BLaER1 (cell line): Measurements from ENCODE around the gene TP53TG5.

ENCODE experiments used
- H3K27ac ChIP-seq: shearing (Covaris generic); formaldehyde crosslinking; 2 replicates; pipeline ENCODE4 v1.8.1; 2022
- H3K27me3 ChIP-seq: shearing (Covaris generic); formaldehyde crosslinking; 2 replicates; pipeline ENCODE4 v1.8.1; 2022
- H3K36me3 ChIP-seq: shearing (Covaris generic); formaldehyde crosslinking; 2 replicates; pipeline ENCODE4 v1.8.1; 2022
- H3K4me1 ChIP-seq: shearing (Covaris generic); formaldehyde crosslinking; 2 replicates; pipeline ENCODE4 v1.8.1; 2022
- H3K4me2 ChIP-seq: shearing (Covaris generic); formaldehyde crosslinking; 2 replicates; pipeline ENCODE4 v1.8.1; 2022
- H3K4me3 ChIP-seq: shearing (Covaris generic); formaldehyde crosslinking; 2 replicates; pipeline ENCODE4 v1.8.1; 2022
- H3K9ac ChIP-seq: shearing (Covaris generic); formaldehyde crosslinking; 2 replicates; pipeline ENCODE4 v1.8.1; 2022
- H3K9me3 ChIP-seq: shearing (Covaris generic); formaldehyde crosslinking; 2 replicates; pipeline ENCODE4 v1.8.1; 2022
- H4K20me1 ChIP-seq: shearing (Covaris generic); formaldehyde crosslinking; 2 replicates; pipeline ENCODE4 v1.8.1; 2022
- Cebpa-rat ChIP-seq: shearing (Covaris generic); IDR thresholded peaks from 2 replicates; pipeline ENCODE4 v1.8.1; 2022

The TP53TG5 gene

DNA sequence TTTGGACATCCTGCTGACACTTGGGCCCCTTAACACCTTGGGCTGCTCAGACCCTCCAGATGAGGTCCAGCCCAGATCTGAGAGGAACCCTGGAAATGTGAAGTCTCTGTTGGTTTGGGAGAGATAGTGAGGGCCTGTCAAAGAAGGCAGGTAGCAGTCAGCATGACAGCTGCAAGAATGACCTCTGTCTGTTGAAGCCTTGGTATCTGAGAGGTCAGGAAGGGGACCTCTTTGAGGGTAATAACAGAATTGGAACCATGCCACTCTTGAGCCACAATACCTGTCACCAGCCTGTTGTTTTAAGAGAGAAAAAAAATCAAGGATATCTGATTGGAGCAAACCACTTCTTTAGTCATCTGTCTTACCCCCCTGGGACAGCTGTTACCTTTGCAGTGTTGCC, 11.0 kb downstream of the TP53TG5 start:
- H3K4me1 ChIP-seq: peaks cover 74% of the 10 kb centered on the region
- H3K9ac ChIP-seq: no peak overlapping the region
- peaks cover 21% of the 10 kb centered on the region for H3K36me3 ChIP-seq
- no peak for TF ChIP-seq Cebpa-rat
- H3K4me2 ChIP-seq: peak overlapping the region; percentile 93
- no peak overlapping the region; the same call in 1 of the 2 replicates for H3K27ac ChIP-seq
- H3K4me3 ChIP-seq: no peak overlapping the region
- H4K20me1 ChIP-seq: peaks cover 84% of the 10 kb centered on the region
- no peaks in the 10 kb centered on the region for H3K27me3 ChIP-seq
- no peaks in the 10 kb centered on the region for H3K9me3 ChIP-seq

DNA sequence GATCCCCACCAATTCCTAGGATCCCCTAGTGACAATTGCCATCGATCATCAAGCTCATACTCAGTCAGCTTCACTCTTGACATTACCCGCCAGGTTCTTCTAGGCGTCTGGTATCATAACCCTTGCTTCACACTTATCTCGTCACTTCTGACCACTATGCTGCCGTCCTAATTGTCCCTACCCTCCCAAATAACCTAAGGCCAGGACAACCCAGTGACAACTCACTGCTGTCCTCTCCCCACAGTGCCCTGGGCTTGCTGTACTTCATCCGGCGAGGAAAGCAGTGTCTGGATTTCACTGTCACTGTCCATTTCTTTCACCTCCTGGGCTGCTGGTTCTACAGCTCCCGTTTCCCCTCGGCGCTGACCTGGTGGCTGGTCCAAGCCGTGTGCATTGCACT, 11.5 kb downstream of the TP53TG5 start:
- H3K27me3 ChIP-seq: no peaks in the 10 kb centered on the region
- TF ChIP-seq Cebpa-rat: no peak
- peaks cover 82% of the 10 kb centered on the region for H4K20me1 ChIP-seq
- no peaks in the 10 kb centered on the region for H3K9me3 ChIP-seq
- H3K9ac ChIP-seq: no peak overlapping the region
- no peak overlapping the region for H3K4me3 ChIP-seq
- peaks cover 21% of the 10 kb centered on the region for H3K36me3 ChIP-seq
- no peak overlapping the region for H3K27ac ChIP-seq
- H3K4me1 ChIP-seq: peaks cover 79% of the 10 kb centered on the region
- peak overlapping the region; percentile 93 for H3K4me2 ChIP-seq

DNA sequence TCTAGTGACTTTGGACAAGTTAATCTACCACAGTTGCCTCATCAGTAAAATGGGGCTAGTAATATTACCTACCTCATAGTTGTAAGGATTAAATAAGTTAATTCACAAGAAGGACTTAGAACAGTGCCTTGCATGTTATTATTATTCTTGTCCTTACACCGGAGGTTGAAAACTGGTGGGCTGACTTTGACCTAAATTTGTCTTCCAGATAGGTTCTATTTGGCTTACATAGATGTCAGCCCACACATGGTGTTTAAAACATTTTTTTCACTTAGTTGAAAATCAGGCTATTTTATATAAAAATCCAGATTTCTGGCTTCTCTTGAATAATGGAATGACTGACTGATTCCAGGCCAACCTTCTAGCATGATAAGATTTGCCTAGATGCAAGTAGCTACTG, 11.9 kb downstream of the TP53TG5 start:
- TF ChIP-seq Cebpa-rat: no peak
- Histone ChIP-seq H3K27ac (no peak overlapping the region), H3K4me3 (no peak overlapping the region), H4K20me1 (peaks cover 78% of the 10 kb centered on the region), H3K9ac (no peak overlapping the region), H3K4me2 (peak overlapping the region; percentile 93; the same call in 1 of the 2 replicates), H3K9me3 (no peaks in the 10 kb centered on the region), H3K4me1 (peaks cover 83% of the 10 kb centered on the region), H3K27me3 (no peaks in the 10 kb centered on the region), H3K36me3 (peaks cover 21% of the 10 kb centered on the region)

DNA sequence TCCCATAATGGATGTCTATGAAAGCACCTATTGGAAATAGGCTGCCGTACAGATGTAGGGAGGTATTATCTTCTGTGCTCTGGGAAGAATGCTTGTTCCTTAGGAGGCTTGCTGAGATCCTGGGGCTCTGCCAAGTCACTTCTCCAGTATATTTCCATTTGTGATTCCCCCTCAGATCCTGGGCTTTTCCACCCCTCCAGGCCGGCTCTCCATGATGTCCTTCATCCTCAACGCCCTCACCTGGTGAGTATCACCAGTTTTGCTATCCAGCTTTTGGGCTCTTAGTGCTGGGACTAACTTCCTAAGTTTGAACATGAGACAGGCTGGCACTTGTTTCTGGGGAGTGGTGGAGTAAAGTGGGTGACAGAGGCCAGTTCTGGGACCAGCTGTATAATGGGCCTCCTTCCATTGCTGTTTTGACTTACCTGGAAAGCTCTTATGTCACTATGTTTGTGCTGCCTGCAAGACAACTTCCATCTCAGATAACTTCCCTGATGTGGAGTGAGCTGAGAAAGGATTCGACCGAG, 12.6 kb downstream of the TP53TG5 start:
- H3K27me3 ChIP-seq: no peaks in the 10 kb centered on the region

DNA sequence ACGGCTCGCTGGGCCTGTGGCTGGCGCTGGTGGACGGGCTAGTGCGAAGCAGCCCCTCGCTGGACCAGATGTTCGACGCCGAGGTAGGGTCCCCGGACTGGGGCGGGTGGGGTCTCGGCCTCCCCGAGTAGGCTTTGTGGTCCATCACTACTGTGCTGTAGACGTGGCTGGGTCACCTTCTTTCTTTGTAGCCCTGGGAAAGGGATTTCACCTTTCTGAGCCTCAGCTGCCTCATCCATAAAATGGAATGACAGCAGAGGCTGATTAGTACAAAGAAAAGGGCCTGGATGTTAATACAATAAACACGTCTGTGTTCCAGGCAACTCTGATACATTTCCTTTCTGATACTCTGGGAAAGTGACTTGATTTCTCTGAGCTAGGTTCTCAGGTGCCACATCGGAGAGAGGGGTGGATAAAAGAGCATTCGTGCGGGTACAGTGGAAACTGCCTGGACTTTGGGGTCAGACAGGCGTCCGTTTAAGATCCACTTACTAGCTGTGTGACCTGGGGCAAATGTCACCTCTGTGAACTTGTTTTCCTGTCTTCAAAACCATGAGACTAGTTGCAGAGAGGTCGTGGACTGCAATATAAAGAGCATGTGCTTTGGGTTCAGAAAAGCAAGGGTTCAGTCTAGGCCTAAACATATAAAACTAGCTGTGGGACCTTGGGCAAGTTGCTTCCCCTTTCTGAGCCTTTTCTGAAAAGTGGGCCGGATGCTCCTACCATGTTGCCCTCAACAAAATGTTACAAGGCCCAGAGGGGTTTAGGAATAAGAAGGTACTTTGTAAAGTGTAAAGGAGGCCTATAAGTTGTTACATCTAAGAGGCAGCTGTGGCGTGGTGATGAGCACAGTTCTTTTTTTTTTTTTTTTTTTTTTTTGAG, 14.3 kb downstream of the TP53TG5 start:
- Histone ChIP-seq H4K20me1 (peaks cover 54% of the 10 kb centered on the region), H3K9me3 (no peaks in the 10 kb centered on the region), H3K27ac (peak overlapping the region; percentile 88), H3K9ac (peak overlapping the region; percentile 89), H3K36me3 (peaks cover 21% of the 10 kb centered on the region), H3K27me3 (no peaks in the 10 kb centered on the region), H3K4me3 (peak overlapping the region; percentile 81), H3K4me1 (peaks cover 71% of the 10 kb centered on the region), H3K4me2 (peak overlapping the region; percentile 98)
- TF ChIP-seq Cebpa-rat: no peak

More for the DNA sequence above, 12.6 kb downstream of the TP53TG5 start:
- Histone ChIP-seq H3K4me2 (no peak overlapping the region), H3K27ac (no peak overlapping the region), H3K9ac (no peak overlapping the region), H4K20me1 (peaks cover 71% of the 10 kb centered on the region), H3K4me1 (peaks cover 86% of the 10 kb centered on the region), H3K9me3 (no peaks in the 10 kb centered on the region), H3K36me3 (peaks cover 21% of the 10 kb centered on the region), H3K4me3 (no peak overlapping the region)
- TF ChIP-seq Cebpa-rat: no peak

DNA sequence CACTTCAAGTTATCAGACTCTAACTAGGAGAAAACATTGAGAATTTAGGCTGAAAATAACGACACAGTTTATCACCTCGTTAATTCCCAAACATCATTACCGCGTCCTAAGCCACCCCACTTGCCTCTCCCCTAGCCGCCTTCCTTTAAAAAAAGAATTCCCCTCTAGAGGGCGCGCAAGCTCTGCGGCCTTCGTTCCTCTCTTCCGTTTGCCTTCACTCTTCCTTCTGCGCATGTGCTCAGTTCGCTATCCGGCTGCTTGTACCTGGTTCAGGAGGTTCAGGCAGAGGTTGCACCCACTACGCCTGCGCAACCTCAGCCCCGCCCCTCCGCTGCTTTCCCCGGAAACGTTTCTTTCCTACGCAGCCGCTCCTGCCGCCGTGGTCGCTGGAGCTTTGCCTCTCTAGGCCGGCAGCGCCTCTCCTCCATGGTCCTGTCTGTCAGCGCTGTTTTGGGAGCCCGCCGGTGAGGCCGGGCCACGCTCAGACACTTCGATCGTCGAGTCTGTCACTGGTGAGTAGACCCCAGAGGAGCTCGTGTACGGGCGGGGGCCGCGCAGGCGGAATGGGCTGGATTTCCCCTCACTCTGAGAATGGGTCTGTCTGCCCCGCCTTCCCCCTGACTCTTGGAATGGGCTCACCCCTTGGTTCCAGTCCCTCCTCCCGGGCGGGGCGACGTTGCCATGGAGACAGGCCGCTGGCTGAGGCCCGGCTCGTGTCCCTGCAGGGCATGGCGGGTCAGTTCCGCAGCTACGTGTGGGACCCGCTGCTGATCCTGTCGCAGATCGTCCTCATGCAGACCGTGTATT, 15.1 kb downstream of the TP53TG5 start, which contains the start of gene SYS1:
Gene SYS1, plus strand, starts transcription at position 353 of the 807 bp plus-strand sequence. Its CDS starts 376 bp downstream, at position 729.
- Histone ChIP-seq H4K20me1 (peaks cover 46% of the 10 kb centered on the region), H3K9me3 (no peaks in the 10 kb centered on the region), H3K9ac (peak within 1 kb of the TSS; percentile 89), H3K27me3 (no peaks in the 10 kb centered on the region), H3K36me3 (peaks cover 21% of the 10 kb centered on the region), H3K4me2 (peak within 1 kb of the TSS; percentile 98), H3K4me3 (peak within 1 kb of the TSS; percentile 81), H3K27ac (peak within 1 kb of the TSS; percentile 88), H3K4me1 (peaks cover 69% of the 10 kb centered on the region)
- TF ChIP-seq Cebpa-rat: no peak

DNA sequence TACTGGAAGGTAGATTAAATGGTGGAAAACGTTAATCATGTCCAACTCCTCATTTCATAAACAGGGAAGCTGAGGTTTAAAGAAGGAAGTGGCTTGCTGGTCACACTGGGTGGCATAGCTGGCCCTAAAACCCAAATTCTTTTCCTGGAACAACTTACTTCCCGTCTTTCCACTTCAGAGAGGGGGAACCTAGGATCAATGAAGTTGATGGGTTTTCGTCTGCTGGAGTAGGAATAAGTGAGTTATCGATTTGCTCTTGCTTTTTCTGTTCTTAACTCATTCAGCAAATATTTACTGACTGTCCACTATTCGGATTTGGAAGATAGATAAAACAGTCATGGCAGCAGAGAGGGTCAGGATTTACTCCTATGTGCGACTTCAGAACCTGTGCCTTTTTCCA, 16.3 kb downstream of the TP53TG5 start:
- Histone ChIP-seq H3K27ac (no peak overlapping the region), H3K9me3 (no peaks in the 10 kb centered on the region), H3K36me3 (peaks cover 15% of the 10 kb centered on the region), H3K4me1 (peaks cover 58% of the 10 kb centered on the region), H3K27me3 (no peaks in the 10 kb centered on the region), H3K9ac (no peak overlapping the region), H3K4me2 (peak overlapping the region; percentile 79), H3K4me3 (no peak overlapping the region), H4K20me1 (peaks cover 34% of the 10 kb centered on the region)
- no peak for TF ChIP-seq Cebpa-rat

DNA sequence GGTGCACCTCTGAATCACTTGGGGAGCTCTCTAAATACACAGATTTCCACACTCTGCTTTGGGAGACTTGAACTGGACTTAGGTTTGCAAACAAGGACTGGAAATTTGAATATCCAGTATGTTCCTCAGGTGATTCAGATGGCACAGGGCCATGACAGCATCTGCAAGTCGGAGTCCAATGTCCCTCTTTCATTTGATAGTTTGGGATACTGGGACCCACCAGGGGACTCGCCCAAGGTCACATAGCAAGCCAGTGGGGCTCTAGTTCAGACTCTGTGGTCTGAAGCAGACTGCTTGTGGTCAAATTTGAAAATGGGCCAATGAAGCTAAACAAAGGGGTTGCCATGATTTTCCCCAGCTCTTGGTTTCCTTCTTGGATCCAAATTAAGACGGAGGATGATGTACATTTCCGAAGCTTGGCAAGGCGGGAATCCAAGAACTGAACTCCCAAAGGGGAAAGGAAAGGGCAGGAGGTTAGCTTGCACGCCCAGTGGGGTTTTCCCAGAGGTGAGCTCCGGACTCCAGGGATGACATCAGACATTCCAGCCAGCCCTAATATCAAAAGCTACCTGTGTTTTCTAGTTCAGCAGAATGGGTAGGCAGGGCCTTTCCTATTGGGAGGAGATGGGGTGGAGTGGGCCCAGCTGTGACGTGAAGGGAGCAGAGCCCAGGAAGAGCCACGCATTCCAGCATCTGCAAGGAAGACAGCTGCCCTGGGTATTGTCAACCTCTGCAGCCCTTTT, 18.5 kb downstream of the TP53TG5 start:
- Histone ChIP-seq H3K36me3 (no peaks in the 10 kb centered on the region), H3K27me3 (no peaks in the 10 kb centered on the region), H3K4me2 (no peak overlapping the region), H3K4me3 (no peak overlapping the region), H3K9me3 (no peaks in the 10 kb centered on the region), H4K20me1 (peaks cover 12% of the 10 kb centered on the region; the same call in 1 of the 2 replicates), H3K27ac (no peak overlapping the region), H3K4me1 (peaks cover 44% of the 10 kb centered on the region), H3K9ac (no peak overlapping the region)
- TF ChIP-seq Cebpa-rat: no peak

DNA sequence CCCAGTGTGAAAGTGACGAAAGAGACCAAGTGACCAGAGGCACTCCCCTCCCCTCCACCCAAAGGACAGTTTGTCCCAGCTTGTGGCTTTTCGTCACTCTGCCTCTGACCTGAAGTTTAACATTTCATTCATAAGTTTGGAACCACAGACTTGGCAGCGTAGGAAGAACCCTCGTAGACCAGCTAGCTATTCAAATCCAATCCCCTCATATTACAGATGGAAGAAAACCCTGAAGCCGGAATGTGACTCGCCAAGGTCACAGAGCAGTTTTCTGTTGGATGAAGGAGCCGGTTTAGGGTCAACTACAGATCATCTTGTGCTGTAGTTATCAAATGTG, 19.1 kb downstream of the TP53TG5 start:
- H3K27me3 ChIP-seq: no peaks in the 10 kb centered on the region
- no peak overlapping the region for H3K27ac ChIP-seq
- H3K4me3 ChIP-seq: no peak overlapping the region
- TF ChIP-seq Cebpa-rat: no peak
- no peaks in the 10 kb centered on the region for H3K36me3 ChIP-seq
- no peak overlapping the region for H3K4me2 ChIP-seq
- no peak overlapping the region for H3K9ac ChIP-seq
- peaks cover 6% of the 10 kb centered on the region; the same call in 1 of the 2 replicates for H4K20me1 ChIP-seq
- no peaks in the 10 kb centered on the region for H3K9me3 ChIP-seq
- H3K4me1 ChIP-seq: peaks cover 38% of the 10 kb centered on the region
